ENCODE results near the gene PTPRG. TPM values are rescaled to one million over a fixed set of nuclear protein-coding genes. Genes with fewer than 3 reads are reported as not detected.

Gene PTPRG
- total RNA-seq, 3 donors from 2014 or later (not counting 1 experiment from before 2014, with no cell fraction given) = 1.0 to 2.9 (median 2.5) TPM

- intact Hi-C loops (cut with micrococcal nuclease) = no loop called here
- H3K9me3 ChIP-seq (ENCODE audit: control insufficient read depth, insufficient read depth, low read length) = no peaks in the 10 kb centered on the region
- H3K4me1 Mint-ChIP-seq = no peaks in the 10 kb centered on the region
- H3K27me3 ChIP-seq (ENCODE audit: control insufficient read depth, insufficient read depth, low read length) = no peaks in the 10 kb centered on the region
- no peak for ATAC-seq
- no peak for TF ChIP-seq CTCF (IDR thresholded peaks at IDR 0.05)
- DNase-seq = no peak
- H3K4me3 Mint-ChIP-seq = no peak overlapping the region
- H3K4me1 ChIP-seq (ENCODE audit: control insufficient read depth, insufficient read depth, low read length) = no peaks in the 10 kb centered on the region
- H3K36me3 Mint-ChIP-seq = no peaks in the 10 kb centered on the region
- no peaks in the 10 kb centered on the region for H3K36me3 ChIP-seq (ENCODE audit: control insufficient read depth, insufficient read depth, low read length)
- 76% methylated on average over 5 of the region's 6 CpGs for WGBS (ENCODE audit: insufficient coverage)
- no peak overlapping the region for H3K4me3 ChIP-seq (ENCODE audit: low read length)
- no peak overlapping the region for H3K27ac ChIP-seq (ENCODE audit: low read length)
- H3K27me3 Mint-ChIP-seq (ENCODE audit: low read depth in 2 of 2) = no peaks in the 10 kb centered on the region
- peaks cover 2 to 11% of the 10 kb centered on the region in 2 donors for H3K9me3 Mint-ChIP-seq
- H3K27ac Mint-ChIP-seq = no peak overlapping the region
These were observed 163.4 kb downstream of the PTPRG start for GRCh38 chr3:61724801-61725200.

- Histone ChIP-seq H3K4me1 (ENCODE audit: control insufficient read depth, insufficient read depth, low read length) (no peaks in the 10 kb centered on the region), H3K4me3 (ENCODE audit: low read length) (no peak overlapping the region), H3K27ac (ENCODE audit: low read length) (no peak overlapping the region), H3K9me3 (ENCODE audit: control insufficient read depth, insufficient read depth, low read length) (no peaks in the 10 kb centered on the region), H3K36me3 (ENCODE audit: control insufficient read depth, insufficient read depth, low read length) (no peaks in the 10 kb centered on the region), H3K27me3 (ENCODE audit: control insufficient read depth, insufficient read depth, low read length) (no peaks in the 10 kb centered on the region)
- H3K4me3 Mint-ChIP-seq = no peak overlapping the region
- intact Hi-C loops (cut with micrococcal nuclease) = no loop called here
- ATAC-seq (no peak), DNase-seq (no peak)
- WGBS (ENCODE audit: insufficient coverage) = 86% methylated on average over 5 of the region's 5 CpGs
- H3K36me3 Mint-ChIP-seq = no peaks in the 10 kb centered on the region
- H3K9me3 Mint-ChIP-seq = peaks cover 2 to 9% of the 10 kb centered on the region in 2 donors
- H3K27me3 Mint-ChIP-seq (ENCODE audit: low read depth in 2 of 2) = no peaks in the 10 kb centered on the region
- TF ChIP-seq CTCF (IDR thresholded peaks at IDR 0.05) = no peak
- no peaks in the 10 kb centered on the region for H3K4me1 Mint-ChIP-seq
- H3K27ac Mint-ChIP-seq = no peak overlapping the region
These were observed 164.5 kb downstream of the PTPRG start for GRCh38 chr3:61725851-61726333.

- DNase-seq (no peak), ATAC-seq (no peak)
- Histone ChIP-seq H3K4me1 (ENCODE audit: control insufficient read depth, insufficient read depth, low read length) (no peaks in the 10 kb centered on the region), H3K27me3 (ENCODE audit: control insufficient read depth, insufficient read depth, low read length) (no peaks in the 10 kb centered on the region), H3K36me3 (ENCODE audit: control insufficient read depth, insufficient read depth, low read length) (no peaks in the 10 kb centered on the region), H3K27ac (ENCODE audit: low read length) (no peak overlapping the region), H3K9me3 (ENCODE audit: control insufficient read depth, insufficient read depth, low read length) (no peaks in the 10 kb centered on the region), H3K4me3 (ENCODE audit: low read length) (no peak overlapping the region)
- WGBS (ENCODE audit: insufficient coverage) = 95% methylated on average over 2 of the region's 5 CpGs
- intact Hi-C loops (cut with micrococcal nuclease) = no loop called here
- Mint-ChIP-seq H3K36me3 (no peaks in the 10 kb centered on the region), H3K4me1 (no peaks in the 10 kb centered on the region), H3K9me3 (peaks cover 4 to 7% of the 10 kb centered on the region in 2 donors), H3K27me3 (ENCODE audit: low read depth in 2 of 2) (no peaks in the 10 kb centered on the region), H3K27ac (no peak overlapping the region), H3K4me3 (no peak overlapping the region)
- TF ChIP-seq CTCF (IDR thresholded peaks at IDR 0.05) = no peak
These were observed 166.1 kb downstream of the PTPRG start for GRCh38 chr3:61727435-61727834.

- no peak overlapping the region for H3K4me3 Mint-ChIP-seq
- no peak for ATAC-seq
- Histone ChIP-seq H3K27ac (ENCODE audit: low read length) (no peak overlapping the region), H3K9me3 (ENCODE audit: control insufficient read depth, insufficient read depth, low read length) (no peaks in the 10 kb centered on the region), H3K4me1 (ENCODE audit: control insufficient read depth, insufficient read depth, low read length) (no peaks in the 10 kb centered on the region), H3K36me3 (ENCODE audit: control insufficient read depth, insufficient read depth, low read length) (no peaks in the 10 kb centered on the region), H3K4me3 (ENCODE audit: low read length) (no peak overlapping the region), H3K27me3 (ENCODE audit: control insufficient read depth, insufficient read depth, low read length) (no peaks in the 10 kb centered on the region)
- H3K36me3 Mint-ChIP-seq = no peaks in the 10 kb centered on the region
- WGBS (ENCODE audit: insufficient coverage) = 96% methylated on average over 4 of the region's 6 CpGs
- H3K27ac Mint-ChIP-seq = no peak overlapping the region
- no peaks in the 10 kb centered on the region for H3K27me3 Mint-ChIP-seq (ENCODE audit: low read depth in 2 of 2)
- TF ChIP-seq CTCF (IDR thresholded peaks at IDR 0.05) = no peak
- no peaks in the 10 kb centered on the region for H3K4me1 Mint-ChIP-seq
- H3K9me3 Mint-ChIP-seq = peaks cover 3 to 4% of the 10 kb centered on the region in 2 donors
- DNase-seq = no peak
- intact Hi-C loops (cut with micrococcal nuclease) = no loop called here
These were observed 167.8 kb downstream of the PTPRG start for GRCh38 chr3:61729038-61729634.

Measured in natural killer cell (primary cell).